HCEC 1CT (cell line): ENCODE measurements around the gene FREY1.
A peak's percentile ranks its signal among the peaks of the same experiment; 100 is the strongest.

Experiments
- DNase-seq: peaks from one replicate; pipeline ENCODE4 v3.0.0-alpha.2; 2017

Gene FREY1

DNA sequence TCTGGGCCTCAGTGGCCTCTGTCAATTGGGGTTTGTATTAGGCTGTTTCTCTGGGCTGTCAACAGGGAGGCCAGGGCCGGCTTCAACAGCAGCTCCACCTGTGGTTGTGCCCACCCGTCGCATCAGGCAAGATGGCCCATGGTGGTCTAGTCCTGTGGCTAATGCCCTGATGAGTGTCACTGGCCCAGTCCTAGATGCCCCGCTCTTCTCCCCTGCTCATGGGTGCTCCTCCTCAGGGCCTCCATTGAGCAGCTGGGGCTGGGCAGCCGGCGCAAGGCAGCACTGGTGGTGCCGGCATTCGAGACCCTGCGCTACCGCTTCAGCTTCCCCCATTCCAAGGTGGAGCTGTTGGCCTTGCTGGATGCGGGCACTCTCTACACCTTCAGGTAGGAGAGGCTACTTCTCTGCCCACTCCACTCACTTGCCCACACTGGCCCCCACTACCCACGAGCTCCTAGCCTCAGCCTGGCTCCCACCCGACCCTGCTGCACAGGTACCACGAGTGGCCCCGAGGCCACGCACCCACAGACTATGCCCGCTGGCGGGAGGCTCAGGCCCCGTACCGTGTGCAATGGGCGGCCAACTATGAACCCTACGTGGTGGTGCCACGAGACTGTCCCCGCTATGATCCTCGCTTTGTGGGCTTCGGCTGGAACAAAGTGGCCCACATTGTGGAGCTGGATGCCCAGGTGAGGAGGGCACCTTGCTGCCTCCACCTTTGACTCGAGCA lies 20.8 kb upstream of the FREY1 start:
- no peak for DNase-seq

- no peak for DNase-seq
These were observed 20.2 kb upstream of the FREY1 start for GRCh38 chr11:45927332-45927683.

- DNase-seq = no peak
These were observed 19.7 kb upstream of the FREY1 start for GRCh38 chr11:45926536-45927331.

DNA sequence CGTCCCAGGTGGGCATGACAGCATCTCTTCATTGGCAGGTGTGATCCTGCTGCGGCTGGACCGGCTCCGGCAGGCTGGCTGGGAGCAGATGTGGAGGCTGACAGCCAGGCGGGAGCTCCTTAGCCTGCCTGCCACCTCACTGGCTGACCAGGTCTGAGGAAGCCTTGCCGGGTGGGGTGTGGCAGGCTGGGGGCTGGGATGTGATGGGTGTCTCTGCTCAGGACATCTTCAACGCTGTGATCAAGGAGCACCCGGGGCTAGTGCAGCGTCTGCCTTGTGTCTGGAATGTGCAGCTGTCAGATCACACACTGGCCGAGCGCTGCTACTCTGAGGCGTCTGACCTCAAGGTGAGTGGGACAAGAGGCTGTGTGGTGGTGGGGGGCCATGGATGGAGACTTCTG lies 18.9 kb upstream of the FREY1 start:
- no peak for DNase-seq

- DNase-seq = no peak
These were observed 18.5 kb upstream of the FREY1 start for GRCh38 chr11:45925550-45925949.

- DNase-seq = no peak
These were observed 17.9 kb upstream of the FREY1 start for GRCh38 chr11:45924927-45925326.

GRCh38 chr11:45924036-45924915 lies 17.2 kb upstream of the FREY1 start:
- DNase-seq = no peak

DNA sequence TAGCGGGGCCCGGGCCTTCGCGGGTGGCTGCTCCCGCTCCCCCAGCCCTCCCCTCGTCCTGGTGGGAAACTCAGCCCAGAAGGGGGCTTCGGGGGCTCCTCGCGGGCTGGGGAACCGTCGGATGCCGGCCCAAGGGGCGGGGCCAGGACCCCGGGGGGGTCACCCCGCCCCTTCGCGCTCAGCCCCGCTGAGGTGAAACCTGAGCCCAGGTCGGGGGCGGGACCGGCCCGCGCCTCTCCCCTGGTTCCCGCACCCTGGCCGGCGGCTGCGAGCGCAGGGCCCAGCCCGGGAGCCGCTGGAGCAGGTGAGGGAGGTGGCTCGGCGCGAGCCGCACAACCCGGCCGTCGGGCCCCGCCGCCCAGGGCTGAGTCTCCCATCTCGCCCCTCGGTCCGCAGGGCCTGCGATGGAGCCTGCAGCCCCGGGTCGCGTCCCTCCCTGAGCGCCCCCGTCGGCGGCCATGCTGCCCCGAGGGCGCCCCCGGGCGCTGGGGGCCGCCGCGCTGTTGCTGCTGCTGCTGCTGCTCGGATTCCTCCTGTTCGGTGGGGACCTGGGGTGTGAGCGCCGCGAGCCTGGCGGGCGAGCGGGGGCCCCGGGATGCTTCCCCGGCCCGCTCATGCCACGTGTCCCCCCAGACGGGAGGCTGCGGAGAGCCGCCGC lies 15.5 kb upstream of the FREY1 start, which contains the start of gene LARGE2:
TSS of gene LARGE2 (plus strand) at position 232 of the 658 bp plus-strand sequence. CDS start at position 459, 227 bp downstream.
- no peak for DNase-seq

GRCh38 chr11:45921561-45922424 lies 14.7 kb upstream of the FREY1 start:
- no peak for DNase-seq

- DNase-seq = no peak
These were observed 13.7 kb upstream of the FREY1 start for GRCh38 chr11:45920531-45921477.

GRCh38 chr11:45919806-45920530 lies 12.9 kb upstream of the FREY1 start:
- DNase-seq = no peak

- DNase-seq = no peak
These were observed 12.0 kb upstream of the FREY1 start for GRCh38 chr11:45918962-45919675.

- peak; percentile 81 for DNase-seq
These were observed 11.4 kb upstream of the FREY1 start for GRCh38 chr11:45918331-45918941.

DNA sequence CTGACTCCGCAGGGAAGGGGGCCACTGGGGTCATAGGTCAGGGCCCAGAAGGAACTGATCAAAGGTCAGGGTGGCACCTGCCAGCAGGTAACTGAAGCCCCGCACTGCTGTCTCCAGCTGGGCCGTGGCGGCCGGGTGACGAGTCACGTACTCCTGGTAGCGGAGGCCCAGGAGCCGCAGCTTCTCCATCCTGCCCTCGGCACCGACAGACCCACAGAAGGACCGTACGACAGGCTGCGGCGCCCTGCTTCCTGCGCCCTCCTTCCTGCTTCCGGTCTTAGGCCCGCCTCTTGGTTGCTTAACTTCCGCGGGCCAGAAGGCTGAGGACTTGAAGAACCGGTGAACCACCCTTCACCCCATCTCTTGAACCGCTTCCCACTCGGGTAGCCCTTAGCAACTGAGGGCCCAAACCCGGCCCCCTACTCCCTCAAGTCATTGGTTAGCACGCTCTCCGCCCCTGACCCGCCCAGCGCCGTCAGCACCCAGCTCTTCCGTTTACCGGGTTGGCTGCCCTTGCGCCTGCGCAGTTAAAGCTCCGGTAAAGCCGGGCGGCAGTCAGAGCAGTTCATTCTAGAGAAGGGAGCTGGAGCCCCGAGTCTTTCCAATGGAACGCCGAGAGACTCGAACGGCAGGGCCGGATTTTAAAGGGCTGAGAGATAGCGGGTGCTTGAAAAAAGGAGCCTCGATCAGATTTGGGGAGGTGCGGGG lies 10.7 kb upstream of the FREY1 start, which contains the start of gene PEX16:
TSS of gene PEX16 (minus strand) at position 255 of the 708 bp plus-strand sequence. CDS start at position 189, 66 bp downstream.
- peak; percentile 99 for DNase-seq

DNA sequence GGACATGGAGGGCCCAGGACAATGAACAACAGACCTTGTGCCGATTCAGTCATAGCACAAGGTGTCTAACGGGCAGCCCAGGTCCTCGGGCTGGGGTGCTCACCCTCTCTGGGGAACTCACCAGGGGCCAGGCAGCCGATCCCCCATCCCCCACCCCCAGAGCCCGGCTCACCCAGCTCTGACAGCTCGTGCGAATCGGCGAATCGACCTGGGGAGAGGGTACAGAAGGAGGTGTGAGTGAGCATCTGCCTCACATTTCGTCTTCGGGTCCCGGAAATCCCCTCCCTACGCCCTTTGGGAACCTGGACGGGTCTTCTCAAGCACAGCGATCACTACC lies 10.2 kb upstream of the FREY1 start:
- no peak for DNase-seq

GRCh38 chr11:45915446-45915845 lies 8.4 kb upstream of the FREY1 start:
- DNase-seq = no peak

DNA sequence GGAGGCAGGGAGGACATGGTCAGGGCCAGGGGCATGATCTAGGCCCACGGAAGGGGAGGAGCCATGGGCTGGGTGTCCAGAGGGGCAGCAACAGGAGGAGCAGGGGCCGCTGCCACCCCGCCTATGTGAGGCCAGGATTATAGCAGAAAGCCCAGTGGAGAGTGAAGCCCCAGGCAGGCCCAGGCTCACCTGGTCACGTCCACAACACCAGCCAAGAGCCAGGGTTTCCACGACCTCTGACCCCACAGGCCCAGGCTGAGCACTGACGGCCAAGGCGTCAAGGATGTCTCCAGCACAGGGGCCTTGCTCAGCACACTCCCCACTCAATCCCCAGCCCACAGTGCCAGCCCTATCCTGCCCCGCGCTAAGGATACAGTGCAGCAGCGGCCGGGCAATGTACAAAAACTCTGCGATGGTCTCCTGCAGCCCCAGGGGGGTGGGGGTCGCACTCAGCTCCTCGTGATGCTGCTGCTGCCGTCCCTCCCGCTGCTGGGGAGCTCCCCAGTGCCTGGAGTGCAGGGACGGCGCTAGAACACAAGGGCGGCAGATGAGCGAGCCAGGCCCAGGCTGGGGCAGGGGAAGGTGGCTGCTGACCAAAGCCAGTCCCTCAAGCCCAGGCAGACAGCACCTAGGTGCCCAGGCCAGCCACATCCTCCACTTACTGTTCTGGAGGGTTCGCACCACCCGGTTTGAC lies 7.0 kb upstream of the FREY1 start:
- no peak for DNase-seq
